HepG2 (cell line): ENCODE data around the gene RHD. TPM values are rescaled to one million over a fixed set of nuclear protein-coding genes. Genes with fewer than 3 reads are reported as not detected.

ENCODE experiments used
- ATAC-seq: fragments of 200-7000 bp; cut with Tn5 transposase; 3 replicates; pipeline ENCODE4 v1.9.1; 2020; ENCODE audit warnings: mild to moderate bottlenecking, moderate library complexity
- BruUV-seq: library from RNA; stranded (reverse); fragments of 400-500 nt; replicated peaks from 2 replicates; lab custom pipeline; 2021; lab: Mats Ljungman, UMichigan
- CTCF ChIA-PET: fragments of 300-600 bp; formaldehyde crosslinking; extraction: SDS; loops from one replicate; lab custom pipeline; 2021; ENCODE audit warnings: low total read pairs, inconsistent platforms, low intra/inter-chr PET ratio; lab: Yijun Ruan, JAX
- POLR2A ChIA-PET: fragments of 350-600 bp; sonication (Branson Sonifier 250); formaldehyde crosslinking; loops from one replicate; lab custom pipeline; 2020; ENCODE audit warnings: antibody characterized with exemption, inconsistent platforms; lab: Yijun Ruan, JAX
- DNase-seq: peaks from one replicate; pipeline ENCODE4 v3.0.0-alpha.2; 2015; ENCODE audit warnings: low spot score
- FAIRE-seq: peaks from 3 replicates; lab custom pipeline; 2011; peaks lifted over from hg19 to GRCh38; lab: Jason Lieb, UNC
- H2AFZ ChIP-seq: one replicate; pipeline ENCODE4 v1.6.1; 2011; ENCODE audit warnings: low read length, inconsistent platforms
- H3K27ac ChIP-seq: fragments of 300-600 bp; 3 replicates; pipeline ENCODE4 v1.8.0; 2011; ENCODE audit warnings: mixed run types, mild to moderate bottlenecking, mixed read lengths, low read length, inconsistent platforms; ENCODE audit not compliant: insufficient read depth; ENCODE audit errors: extremely low read length
- H3K27me3 ChIP-seq, 2 experiments: fragments of 200-600 bp in 1 of 2; 2 replicates in 1 of 2; 3 replicates in 1 of 2; pipeline versions ENCODE4 v1.6.0 to v1.8.0; 2011; ENCODE audit warnings: low read length in 2 of 2, mild to moderate bottlenecking in 2 of 2, moderate library complexity in 2 of 2, inconsistent platforms in 1 of 2; ENCODE audit not compliant: insufficient read depth in 2 of 2, control insufficient read depth in 1 of 2
- H3K36me3 ChIP-seq, 2 experiments: fragments of 200-600 bp in 1 of 2; replicated peaks in 1 of 2; 2 replicates in 1 of 2; 3 replicates in 1 of 2; pipeline versions ENCODE4 v1.5.1 to v1.8.0; 2011; ENCODE audit warnings: low read length in 2 of 2, inconsistent platforms in 1 of 2; ENCODE audit not compliant: insufficient read depth in 2 of 2, control insufficient read depth in 1 of 2
- H3K4me1 ChIP-seq: 2 replicates; pipeline ENCODE4 v1.5.1; 2012; ENCODE audit warnings: low read length, inconsistent platforms; ENCODE audit not compliant: insufficient read depth
- H3K4me2 ChIP-seq: 2 replicates; pipeline ENCODE4 v1.6.0; 2011; ENCODE audit warnings: low read depth, low read length, inconsistent platforms
- H3K4me3 ChIP-seq, 3 experiments: fragments of 200-600 bp in 1 of 3; sonication (generic), shearing (Covaris generic) in 1 of 3; replicated peaks in 1 of 3; 2 replicates each; pipeline ENCODE4 v1.5.1; 2011 to 2016; ENCODE audit warnings: low read length in 3 of 3, inconsistent platforms in 2 of 3, low read depth in 2 of 3, mild to moderate bottlenecking in 2 of 3, control low read depth in 1 of 3, mixed read lengths in 1 of 3; ENCODE audit not compliant: insufficient read depth in 1 of 3
- H3K79me2 ChIP-seq: one replicate; pipeline ENCODE4 v1.6.1; 2011; ENCODE audit warnings: low read length, inconsistent platforms; ENCODE audit not compliant: insufficient read depth
- H3K9ac ChIP-seq: 2 replicates; pipeline ENCODE4 v1.6.0; 2011; ENCODE audit warnings: mild to moderate bottlenecking, low read depth, low read length, inconsistent platforms; ENCODE audit not compliant: insufficient read depth
- H3K9me3 ChIP-seq: 2 replicates; pipeline ENCODE4 v1.5.1; 2012; ENCODE audit warnings: mild to moderate bottlenecking, low read length
- H4K20me1 ChIP-seq: 2 replicates; pipeline ENCODE4 v1.6.0; 2011; ENCODE audit warnings: inconsistent platforms, mild to moderate bottlenecking, low read length, moderate library complexity; ENCODE audit not compliant: insufficient read depth
- AHDC1 ChIP-seq: sonication (generic); formaldehyde crosslinking; IDR thresholded peaks from 2 replicates; pipeline ENCODE4 v1.5.1; 2020; ENCODE audit warnings: mild to moderate bottlenecking, missing genetic modification reagents, borderline replicate concordance
- ERF ChIP-seq: IDR thresholded peaks from 2 replicates; pipeline ENCODE4 v1.6.1; 2018; ENCODE audit warnings: missing biosample characterization, missing genetic modification reagents
- ZFP37 ChIP-seq: sonication (generic); formaldehyde crosslinking; IDR thresholded peaks from 2 replicates; pipeline ENCODE4 v1.4.0; 2020; ENCODE audit warnings: missing genetic modification reagents, borderline replicate concordance
- ZFP41 ChIP-seq: sonication (generic); formaldehyde crosslinking; IDR thresholded peaks from 2 replicates; pipeline ENCODE4 v1.4.0; 2020; ENCODE audit warnings: mild to moderate bottlenecking, missing genetic modification reagents, borderline replicate concordance
- ZNF558 ChIP-seq: sonication (generic); formaldehyde crosslinking; IDR thresholded peaks from 2 replicates; pipeline ENCODE4 v1.9.0; 2022; ENCODE audit warnings: mild to moderate bottlenecking, missing genetic modification reagents, borderline replicate concordance
- WGBS: methylation state at CpG from one replicate; pipeline ENCODE4 v1.1.6; 2017; ENCODE audit warnings: low lambda C conversion rate; 5-methylcytosine and 5-hydroxymethylcytosine counted together
- in situ Hi-C: cut with HindIII; loops from 2 replicates; pipeline ENCODE4 v1.10.0; 2017; ENCODE audit warnings: low pct_unique_long_range_greater_than_20kb; ENCODE audit not compliant: extremely low pct_ligation_motif_present
- intact Hi-C: fragments of 100-400 bp; cut with micrococcal nuclease; formaldehyde crosslinking; loops from one replicate; pipeline ENCODE4 v1.10.0; 2022; ENCODE audit not compliant: unreplicated experiment
- polyA plus RNA-seq, 8 experiments: library from polyadenylated mRNA; depleted of rRNA in 3 of 8; stranded (reverse) in 7 of 8; unstranded in 1 of 8; fragments of >200 nt; fragmentation: Illumina TruSeq in 4 of 8; extraction: Trizol in 4 of 8; gene quantifications; 2 replicates each; pipeline versions ENCODE4 v1.2.1 to v1.2.3, GENCODE V29; 2011 to 2016; ENCODE audit warnings: low read depth in 4 of 8, missing spikeins in 1 of 8, mixed read lengths in 1 of 8; ENCODE audit not compliant: insufficient read depth in 1 of 8
- total RNA-seq, 5 experiments: library from RNA; depleted of rRNA; stranded (reverse); fragments of >200 nt; fragmentation: Illumina TruSeq; extraction: Trizol; gene quantifications; 2 replicates each; pipeline ENCODE4 v1.2.3, GENCODE V29; 2016; ENCODE audit warnings: low read depth in 1 of 5

RHD gene
- total and polyA plus RNA-seq, 2 of the 13 experiments (the other 11 are each of a cell fraction or from before 2014, with no cell fraction given), result not detected

- H3K4me1 ChIP-seq, result no peaks in the 10 kb centered on the region
- TF ChIP-seq ZFP41, result no peak
- no peak for TF ChIP-seq ZNF558 (CRISPR knock-in tag)
- no peak for TF ChIP-seq AHDC1 (CRISPR knock-in tag)
- no peak for TF ChIP-seq ZFP37 (CRISPR knock-in tag)
- TF ChIP-seq ERF, result no peak
- intact Hi-C loops, result no loop called here
- H3K4me3 ChIP-seq, result no peak overlapping the region
- H3K27me3 ChIP-seq, result no peaks in the 10 kb centered on the region
- in situ Hi-C loops, result no loop called here
- POLR2A ChIA-PET, result no interaction called here
- H3K27ac ChIP-seq, result no peak overlapping the region
- H3K9me3 ChIP-seq, result no peaks in the 10 kb centered on the region
- H3K36me3 ChIP-seq, result peaks cover 18 to 51% of the 10 kb centered on the region in 2 experiments; a peak in 4 of 5 replicates
- no peak overlapping the region for H2AFZ ChIP-seq
- ATAC-seq, result no peak
- CTCF ChIA-PET, result no interaction called here
- DNase-seq, result no peak
- no peak overlapping the region for H3K9ac ChIP-seq
- no peaks in the 10 kb centered on the region for H4K20me1 ChIP-seq
- BruUV-seq, result no TSS peak
- 96% methylated on average over 1 of the region's 1 CpG for WGBS
- no peak for FAIRE-seq
- no peak overlapping the region for H3K4me2 ChIP-seq
- no peaks in the 10 kb centered on the region for H3K79me2 ChIP-seq
Observed at GRCh38 chr1:25356848-25357247, 84.5 kb downstream of the RHD start.
